HG03039 (cell line): ENCODE measurements around the gene LRRC32.

ENCODE experiments used
- ATAC-seq: cut with Tn5 transposase; IDR thresholded peaks from one replicate; pipeline ENCODE4 v1.9.1; 2021; ENCODE audit warnings: mild to moderate bottlenecking, moderate library complexity; ENCODE audit not compliant: unreplicated experiment

LRRC32 gene

GRCh38 chr11:76664578-76665061 is 5.9 kb downstream of the LRRC32 start:
- ATAC-seq = no peak

GRCh38 chr11:76663912-76664440 is 6.6 kb downstream of the LRRC32 start:
- no peak for ATAC-seq

GRCh38 chr11:76663486-76663810 is 7.1 kb downstream of the LRRC32 start:
- no peak for ATAC-seq

GRCh38 chr11:76662656-76663485 is 7.7 kb downstream of the LRRC32 start:
- no peak for ATAC-seq

- no peak for ATAC-seq
Observed at GRCh38 chr11:76661834-76662434, 8.6 kb downstream of the LRRC32 start.

GRCh38 chr11:76661306-76661751 is 9.2 kb downstream of the LRRC32 start:
- ATAC-seq = no peak

GRCh38 chr11:76660533-76661305 is 9.8 kb downstream of the LRRC32 start:
- ATAC-seq = no peak

GRCh38 chr11:76659672-76660532 is 10.6 kb downstream of the LRRC32 start:
- no peak for ATAC-seq

GRCh38 chr11:76658651-76659650 is 11.6 kb downstream of the LRRC32 start:
- no peak for ATAC-seq

- ATAC-seq = no peak
Observed at GRCh38 chr11:76658231-76658630, 12.3 kb downstream of the LRRC32 start.

- no peak for ATAC-seq
Observed at GRCh38 chr11:76657187-76658170, 13.1 kb downstream of the LRRC32 start.

- no peak for ATAC-seq
Observed at GRCh38 chr11:76656571-76657081, 13.9 kb downstream of the LRRC32 start.

GRCh38 chr11:76656050-76656531 is 14.5 kb downstream of the LRRC32 start:
- ATAC-seq = no peak

- ATAC-seq = no peak
Observed at GRCh38 chr11:76655501-76656049, 15.0 kb downstream of the LRRC32 start.

GRCh38 chr11:76654980-76655379 is 15.6 kb downstream of the LRRC32 start:
- ATAC-seq = no peak

GRCh38 chr11:76654298-76654851 is 16.2 kb downstream of the LRRC32 start:
- ATAC-seq = no peak

- no peak for ATAC-seq
Observed at GRCh38 chr11:76653674-76654284, 16.8 kb downstream of the LRRC32 start.
